HepG2 (cell line): Measurements from ENCODE around the gene NIP7. TPM values are rescaled to one million over a fixed set of nuclear protein-coding genes. Genes with fewer than 3 reads are reported as not detected.
A peak's percentile ranks its signal among the peaks of the same experiment; 100 is the strongest.

Source experiments
- EED ChIP-seq: sonication (generic); formaldehyde crosslinking; IDR thresholded peaks from 2 replicates; pipeline ENCODE4 v1.5.0; 2020; ENCODE audit warnings: mild to moderate bottlenecking, missing genetic modification reagents
- ETV5 ChIP-seq: IDR thresholded peaks from 2 replicates; pipeline ENCODE4 v1.6.1; 2018; ENCODE audit warnings: missing biosample characterization, missing genetic modification reagents, inconsistent platforms, borderline replicate concordance
- GRHL1 ChIP-seq: sonication (generic); formaldehyde crosslinking; conservative IDR thresholded peaks from 2 replicates; pipeline ENCODE4 v1.8.0; 2022; ENCODE audit warnings: missing genetic modification reagents
- HMG20A ChIP-seq: IDR thresholded peaks from 2 replicates; pipeline ENCODE4 v1.6.1; 2016; ENCODE audit warnings: borderline replicate concordance
- HNRNPH1 ChIP-seq: fragments of 200-400 bp; formaldehyde crosslinking; optimal IDR thresholded peaks from 2 replicates; pipeline ENCODE3; 2017; ENCODE audit warnings: mild to moderate bottlenecking, low read depth, low read length
- LRRFIP1 ChIP-seq: sonication (generic); formaldehyde crosslinking; conservative IDR thresholded peaks from 2 replicates; pipeline ENCODE4 v1.4.0; 2020; ENCODE audit warnings: missing genetic modification reagents
- NFE2L1 ChIP-seq: sonication (generic); formaldehyde crosslinking; IDR thresholded peaks from 2 replicates; pipeline ENCODE4 v1.4.0; 2020; ENCODE audit warnings: missing genetic modification reagents, mild to moderate bottlenecking, borderline replicate concordance
- NR3C1 ChIP-seq: sonication (generic); formaldehyde crosslinking; IDR thresholded peaks from 2 replicates; pipeline ENCODE4 v1.4.0; 2020; ENCODE audit warnings: missing genetic modification reagents
- PPARG ChIP-seq: conservative IDR thresholded peaks from 2 replicates; pipeline ENCODE4 v1.6.1; 2016; ENCODE audit warnings: missing biosample characterization, missing genetic modification reagents
- SALL2 ChIP-seq: sonication (generic); formaldehyde crosslinking; IDR thresholded peaks from 2 replicates; pipeline ENCODE4 v1.8.1; 2023; ENCODE audit warnings: mild to moderate bottlenecking, missing genetic modification reagents, inconsistent platforms
- TAF15 ChIP-seq: fragments of 200-400 bp; formaldehyde crosslinking; IDR thresholded peaks from one replicate; pipeline ENCODE4 v1.6.1; 2018; ENCODE audit warnings: mild to moderate bottlenecking, low read depth, low read length; ENCODE audit not compliant: poor library complexity, severe bottlenecking
- THAP8 ChIP-seq: sonication (generic); formaldehyde crosslinking; IDR thresholded peaks from 2 replicates; pipeline ENCODE4 v1.5.1; 2020; ENCODE audit warnings: missing genetic modification reagents, mild to moderate bottlenecking, borderline replicate concordance
- TIGD3 ChIP-seq: sonication (generic); formaldehyde crosslinking; IDR thresholded peaks from 2 replicates; pipeline ENCODE4 v1.5.1; 2020; ENCODE audit warnings: mild to moderate bottlenecking, missing genetic modification reagents, borderline replicate concordance
- ZBTB10 ChIP-seq: sonication (generic); formaldehyde crosslinking; IDR thresholded peaks from 2 replicates; pipeline ENCODE4 v1.4.0; 2020; ENCODE audit warnings: missing genetic modification reagents, borderline replicate concordance
- ZBTB38 ChIP-seq: sonication (generic); formaldehyde crosslinking; IDR thresholded peaks from 2 replicates; pipeline ENCODE4 v1.5.1; 2020; ENCODE audit warnings: mild to moderate bottlenecking, missing genetic modification reagents
- ZNF101 ChIP-seq: sonication (generic); formaldehyde crosslinking; IDR thresholded peaks from 2 replicates; pipeline ENCODE4 v1.4.0; 2020; ENCODE audit warnings: mild to moderate bottlenecking, low read depth, missing genetic modification reagents, borderline replicate concordance
- ZNF17 ChIP-seq: sonication (generic); formaldehyde crosslinking; IDR thresholded peaks from 2 replicates; pipeline ENCODE4 v1.5.0; 2020; ENCODE audit warnings: mild to moderate bottlenecking, missing genetic modification reagents
- ZNF557 ChIP-seq: sonication (generic); formaldehyde crosslinking; IDR thresholded peaks from 2 replicates; pipeline ENCODE4 v1.4.0; 2020; ENCODE audit warnings: missing genetic modification reagents
- ZNF773 ChIP-seq: sonication (generic); formaldehyde crosslinking; IDR thresholded peaks from 2 replicates; pipeline ENCODE4 v1.4.0; 2020; ENCODE audit warnings: missing genetic modification reagents, borderline replicate concordance
- ZNF850 ChIP-seq: sonication (generic); formaldehyde crosslinking; conservative IDR thresholded peaks from 2 replicates; pipeline ENCODE4 v1.9.0; 2021; ENCODE audit warnings: mild to moderate bottlenecking, missing genetic modification reagents
- polyA plus RNA-seq, 8 experiments: library from polyadenylated mRNA; depleted of rRNA in 3 of 8; stranded (reverse) in 7 of 8; unstranded in 1 of 8; fragments of >200 nt; fragmentation: Illumina TruSeq in 4 of 8; extraction: Trizol in 4 of 8; gene quantifications; 2 replicates each; pipeline versions ENCODE4 v1.2.1 to v1.2.3, GENCODE V29; 2011 to 2016; ENCODE audit warnings: low read depth in 4 of 8, missing spikeins in 1 of 8, mixed read lengths in 1 of 8; ENCODE audit not compliant: insufficient read depth in 1 of 8
- total RNA-seq, 5 experiments: library from RNA; depleted of rRNA; stranded (reverse); fragments of >200 nt; fragmentation: Illumina TruSeq; extraction: Trizol; gene quantifications; 2 replicates each; pipeline ENCODE4 v1.2.3, GENCODE V29; 2016; ENCODE audit warnings: low read depth in 1 of 5

The NIP7 gene
- total and polyA plus RNA-seq, 2 of the 13 experiments (the other 11 are each of a cell fraction or from before 2014, with no cell fraction given): 15.3 to 114 TPM

GRCh38 chr16:69338557-69339288 lies 849 bp upstream of the NIP7 start (continued):
- TF ChIP-seq TIGD3 (0 out of 2 replicates have a peak, but pooled peaks have one; percentile 51), PPARG (no peak), ZNF850 (0 out of 2 replicates have a peak, but pooled peaks have one; percentile 28), ZBTB10 (0 out of 2 replicates have a peak, but pooled peaks have one; percentile 29), SALL2 (CRISPR knock-in tag) (no peak), NR3C1 (CRISPR knock-in tag) (no peak), NFE2L1 (CRISPR knock-in tag) (0 out of 2 replicates have a peak, but pooled peaks have one; percentile 4), THAP8 (CRISPR knock-in tag) (0 out of 2 replicates have a peak, but pooled peaks have one; percentile 31), ZNF773 (CRISPR knock-in tag) (no peak), ZNF101 (CRISPR knock-in tag) (0 out of 2 replicates have a peak, but pooled peaks have one; percentile 12), LRRFIP1 (CRISPR knock-in tag) (no peak), HNRNPH1 (peak; percentile 0), HMG20A (CRISPR knock-in tag) (no peak), ZBTB38 (CRISPR knock-in tag) (peak; percentile 18; the same call in 1 of the 2 replicates), ZNF557 (no peak), EED (peak; percentile 47; the same call in 1 of the 2 replicates), GRHL1 (CRISPR knock-in tag) (no peak), TAF15 (peak; percentile 27), ZNF17 (CRISPR knock-in tag) (no peak), ETV5 (CRISPR knock-in tag) (no peak)
